HCT116 (cell line): ENCODE data around the gene IL1RAP. TPM values are rescaled to one million over a fixed set of nuclear protein-coding genes. Genes with fewer than 3 reads are reported as not detected.

Experiments used
- ATAC-seq: fragments of 200-7000 bp; cut with Tn5 transposase; 2 replicates; pipeline ENCODE4 v1.9.1; 2020; ENCODE audit warnings: mild to moderate bottlenecking, moderate library complexity
- BruUV-seq: library from RNA; stranded (reverse); fragments of 400-500 nt; replicated peaks from 2 replicates; lab custom pipeline; 2021; lab: Mats Ljungman, UMichigan
- CTCF ChIA-PET: fragments of 300-600 bp; sonication (Branson Sonifier 250); formaldehyde crosslinking; loops from one replicate; lab custom pipeline; 2021; ENCODE audit warnings: antibody characterized with exemption; lab: Charles Lee
- POLR2A ChIA-PET: fragments of 300-600, 350-600 bp; sonication (Branson Sonifier 250); formaldehyde crosslinking; loops from one replicate; lab custom pipeline; 2021; ENCODE audit warnings: antibody characterized with exemption; lab: Charles Lee
- RAD21 ChIA-PET, 2 experiments: fragments of 300-600 bp; sonication (Branson Sonifier 250); formaldehyde crosslinking; loops; one replicate each; lab custom pipeline; 2023; ENCODE audit warnings: low total read pairs in 2 of 2; ENCODE audit not compliant: uncharacterized antibody in 2 of 2, unreplicated experiment in 2 of 2, low non-redundant PET in 1 of 2; lab: Charles Lee
- DNase-seq: peaks from one replicate; pipeline ENCODE4 v3.0.0-alpha.2; 2010; ENCODE audit warnings: low read depth, low spot score
- H2AFZ ChIP-seq: fragments of 200-600 bp; shearing (Covaris generic), sonication (generic); 2 replicates; pipeline ENCODE4 v1.6.1; 2017; ENCODE audit warnings: low read depth, mixed run types, mixed read lengths, antibody characterized with exemption, low read length; ENCODE audit not compliant: poor library complexity, severe bottlenecking
- H3K27ac ChIP-seq: 2 replicates; pipeline ENCODE4 v1.5.1; 2012; ENCODE audit warnings: low read depth, low read length
- H3K27me3 ChIP-seq: fragments of 200-600 bp; sonication (generic); 2 replicates; pipeline ENCODE4 v1.6.1; 2016; ENCODE audit warnings: mixed run types, low read length, mixed read lengths; ENCODE audit not compliant: insufficient read depth
- H3K36me3 ChIP-seq, 2 experiments: fragments of 200-500 bp in 1 of 2; fragments of 200-600 bp in 1 of 2; sonication (Bioruptor generic) in 1 of 2; sonication (generic) in 1 of 2; 2 replicates each; pipeline versions ENCODE4 v1.5.1 to v1.6.1; 2014 to 2016; ENCODE audit warnings: low read length in 2 of 2, inconsistent platforms in 1 of 2, mixed read lengths in 1 of 2, mixed run types in 1 of 2; ENCODE audit not compliant: insufficient read depth in 2 of 2, control insufficient read depth in 1 of 2
- H3K4me1 ChIP-seq, 2 experiments: fragments of 200-600 bp in 1 of 2; sonication (generic) in 1 of 2; 2 replicates each; pipeline versions ENCODE4 v1.5.1 to v1.6.1; 2012 to 2017; ENCODE audit warnings: low read length in 2 of 2, inconsistent platforms in 1 of 2, mild to moderate bottlenecking in 1 of 2, mixed read lengths in 1 of 2, mixed run types in 1 of 2, moderate library complexity in 1 of 2; ENCODE audit not compliant: insufficient read depth in 2 of 2, control insufficient read depth in 1 of 2
- H3K4me2 ChIP-seq: fragments of 200-600 bp; sonication (generic); 2 replicates; pipeline ENCODE4 v1.6.1; 2017; ENCODE audit warnings: mixed run types, low read length, mixed read lengths
- H3K4me3 ChIP-seq, 2 experiments: fragments of 200-600 bp in 1 of 2; sonication (generic) in 1 of 2; replicated peaks in 1 of 2; 2 replicates each; pipeline ENCODE4 v1.5.1; 2011 to 2016; ENCODE audit warnings: low read length in 2 of 2, control low read depth in 1 of 2, low read depth in 1 of 2, mild to moderate bottlenecking in 1 of 2, mixed read lengths in 1 of 2, mixed run types in 1 of 2
- H3K79me2 ChIP-seq: fragments of 200-600 bp; sonication (generic); 2 replicates; pipeline ENCODE4 v1.6.1; 2017; ENCODE audit warnings: mild to moderate bottlenecking, mixed run types, low read length, moderate library complexity, mixed read lengths; ENCODE audit not compliant: insufficient read depth
- H3K9ac ChIP-seq: fragments of 200-600 bp; sonication (generic); 2 replicates; pipeline ENCODE4 v1.6.1; 2016; ENCODE audit warnings: low read length, mixed read lengths
- H3K9me2 ChIP-seq: fragments of 200-600 bp; sonication (generic), shearing (Covaris generic); 2 replicates; pipeline ENCODE4 v1.6.1; 2017; ENCODE audit warnings: mixed run types, mild to moderate bottlenecking, moderate library complexity; ENCODE audit not compliant: insufficient read depth
- H3K9me3 ChIP-seq, 2 experiments: fragments of 200-500 bp in 1 of 2; fragments of 200-600 bp in 1 of 2; sonication (Bioruptor generic) in 1 of 2; sonication (generic) in 1 of 2; 2 replicates each; pipeline ENCODE4 v1.6.1; 2014 to 2017; ENCODE audit warnings: low read length in 2 of 2, mixed read lengths in 2 of 2, inconsistent platforms in 1 of 2, low read depth in 1 of 2, mild to moderate bottlenecking in 1 of 2, mixed run types in 1 of 2, moderate library complexity in 1 of 2; ENCODE audit not compliant: control insufficient read depth in 1 of 2, insufficient read depth in 1 of 2
- H4K20me1 ChIP-seq: fragments of 200-600 bp; sonication (generic), shearing (Covaris generic); 2 replicates; pipeline ENCODE4 v1.6.1; 2017; ENCODE audit warnings: mixed run types, mild to moderate bottlenecking, moderate library complexity; ENCODE audit not compliant: insufficient read depth
- CBX3 ChIP-seq: IDR thresholded peaks from 2 replicates; pipeline ENCODE4 v1.6.1; 2012; ENCODE audit warnings: low read depth
- POLR2AphosphoS5 ChIP-seq: IDR thresholded peaks from 2 replicates; pipeline ENCODE4 v1.6.1; 2011; ENCODE audit warnings: mild to moderate bottlenecking, low read depth, low read length, moderate library complexity
- REST ChIP-seq: IDR thresholded peaks from 2 replicates; pipeline ENCODE4 v1.6.1; 2012; ENCODE audit warnings: low read depth
- SIN3A ChIP-seq: IDR thresholded peaks from 2 replicates; pipeline ENCODE4 v1.6.1; 2012; ENCODE audit warnings: low read depth
- SRF ChIP-seq: IDR thresholded peaks from 2 replicates; pipeline ENCODE4 v1.6.1; 2012; ENCODE audit warnings: low read depth
- ZBTB33 ChIP-seq: IDR thresholded peaks from 2 replicates; pipeline ENCODE4 v1.6.1; 2011; ENCODE audit warnings: mild to moderate bottlenecking, low read length, moderate library complexity; ENCODE audit not compliant: insufficient replicate concordance; ENCODE audit errors: extremely low read depth
- intact Hi-C: fragments of 100-400 bp; cut with micrococcal nuclease; formaldehyde crosslinking; loops from 2 replicates; pipeline ENCODE4 v1.10.0; 2022
- total RNA-seq: library from RNA; stranded (reverse); gene quantifications from one replicate; pipeline ENCODE4 v1.2.1, GENCODE V29; 2021; ENCODE audit not compliant: unreplicated experiment

IL1RAP gene
- total RNA-seq, 1 experiment from 2014 or later: 5.8 TPM

GRCh38 chr3:190539526-190539925, 25.6 kb downstream of the IL1RAP start:
- POLR2A ChIA-PET: no interaction called here

More at GRCh38 chr3:190539526-190539925, 25.6 kb downstream of the IL1RAP start:
- ChIA-PET RAD21 (no interaction called here), CTCF (no interaction called here)
- Histone ChIP-seq H3K9me3 (no peaks in the 10 kb centered on the region), H3K4me1 (no peaks in the 10 kb centered on the region), H3K27ac (no peak overlapping the region), H3K4me3 (no peak overlapping the region), H2AFZ (no peak overlapping the region), H3K36me3 (no peaks in the 10 kb centered on the region), H3K4me2 (no peak overlapping the region), H3K79me2 (no peaks in the 10 kb centered on the region), H3K27me3 (no peaks in the 10 kb centered on the region), H4K20me1 (no peaks in the 10 kb centered on the region), H3K9me2 (no peaks in the 10 kb centered on the region), H3K9ac (no peak overlapping the region)
- no TSS peak for BruUV-seq
- no peak for DNase-seq
- intact Hi-C loops: no loop called here
- ATAC-seq: no peak
- TF ChIP-seq SIN3A: no peak
- no peak for TF ChIP-seq ZBTB33
- TF ChIP-seq POLR2AphosphoS5: no peak
- TF ChIP-seq SRF: no peak
- TF ChIP-seq CBX3: no peak
- TF ChIP-seq REST: no peak
